GM21576 (cell line): ENCODE data around the gene SLC12A9.

Experiments
- ATAC-seq: cut with Tn5 transposase; IDR thresholded peaks from one replicate; pipeline ENCODE4 v1.9.1; 2021; ENCODE audit warnings: mild to moderate bottlenecking, moderate library complexity; ENCODE audit not compliant: unreplicated experiment

Gene SLC12A9

DNA sequence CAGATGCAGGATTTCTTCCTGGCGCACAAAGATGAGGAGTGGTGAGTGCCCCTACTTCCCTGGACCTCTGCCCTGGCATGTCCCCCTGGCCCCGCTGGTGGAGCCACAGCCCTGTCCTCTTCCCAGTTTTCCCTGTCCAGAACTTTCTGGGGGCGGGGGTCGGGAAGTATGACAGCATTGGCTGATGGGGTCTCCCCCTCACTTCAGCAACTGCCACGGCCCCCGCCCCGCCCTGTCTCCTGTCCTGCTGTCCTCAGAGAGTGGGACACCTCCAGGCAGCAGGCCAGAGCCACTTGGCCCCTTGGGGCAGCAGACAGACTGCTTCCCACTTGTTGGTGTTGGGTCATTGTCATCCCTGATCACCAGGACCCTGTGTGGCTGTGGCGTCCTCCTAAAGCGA is 29.7 kb downstream of the SLC12A9 start:
- ATAC-seq, result no peak

DNA sequence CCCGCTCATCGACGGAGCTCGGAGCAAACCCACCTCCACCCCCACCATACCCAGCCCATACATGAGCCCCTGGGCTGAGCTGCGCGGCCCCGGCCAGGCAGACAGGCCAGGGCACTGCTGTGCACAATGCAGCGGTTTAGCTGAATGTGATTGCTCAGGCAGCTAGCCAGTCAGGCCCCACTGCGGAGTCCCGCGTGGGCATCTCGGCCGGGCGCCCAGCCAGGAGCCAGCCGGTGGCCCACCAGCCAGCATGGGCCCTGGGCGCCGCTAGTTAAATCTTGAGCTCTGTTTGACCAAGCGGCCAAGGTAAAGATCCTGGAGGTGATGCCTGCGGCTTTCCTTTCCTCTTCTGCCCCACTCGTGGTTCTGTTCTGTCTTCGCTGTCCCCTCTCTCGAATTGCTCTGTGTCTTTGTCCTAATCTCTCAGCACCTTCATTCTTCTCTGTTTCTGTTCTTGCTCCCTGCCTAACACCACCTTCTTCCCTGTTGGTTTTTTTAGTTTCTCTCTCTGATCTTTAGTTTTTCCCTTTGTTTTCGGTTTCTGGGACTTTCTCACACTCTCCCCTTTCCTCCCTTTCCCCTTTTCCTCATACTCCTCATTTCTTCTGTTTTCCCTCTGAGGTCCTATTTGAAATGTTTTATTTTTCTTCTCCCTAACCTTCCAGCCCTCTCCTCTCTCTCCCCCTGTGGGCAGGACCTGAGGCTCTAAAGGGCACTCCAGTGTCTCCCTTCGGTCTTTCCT is 30.4 kb downstream of the SLC12A9 start:
- no peak for ATAC-seq

DNA sequence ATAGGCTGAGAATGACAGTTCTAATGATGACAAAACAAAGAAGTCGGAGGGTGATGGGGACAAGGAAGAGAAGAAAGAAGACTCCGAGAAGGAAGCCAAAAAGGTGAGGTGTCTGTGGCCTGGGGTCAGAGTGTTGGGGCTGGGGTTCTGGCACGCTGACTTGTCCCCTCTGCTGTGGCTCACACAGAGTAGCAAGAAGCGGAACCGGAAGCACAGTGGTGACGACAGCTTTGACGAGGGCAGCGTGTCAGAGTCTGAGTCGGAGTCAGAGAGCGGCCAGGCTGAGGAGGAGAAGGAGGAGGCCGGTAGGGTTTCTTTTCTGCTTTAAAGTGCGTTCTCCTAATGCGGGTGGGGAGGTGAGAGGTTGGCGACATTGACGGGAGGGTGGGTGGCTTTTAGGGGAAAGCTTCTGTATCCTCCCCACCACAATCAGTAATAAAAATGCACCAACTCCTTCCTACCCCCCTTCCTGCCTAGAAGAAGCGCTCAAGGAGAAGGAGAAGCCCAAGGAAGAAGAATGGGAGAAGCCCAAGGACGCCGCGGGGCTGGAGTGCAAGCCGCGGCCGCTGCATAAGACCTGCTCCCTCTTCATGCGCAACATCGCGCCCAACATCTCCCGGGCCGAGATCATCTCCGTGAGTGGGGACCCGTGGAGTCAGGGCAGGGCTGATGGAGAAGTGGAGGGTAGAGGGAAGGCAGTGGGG is 32.4 kb downstream of the SLC12A9 start:
- ATAC-seq, result no peak

DNA sequence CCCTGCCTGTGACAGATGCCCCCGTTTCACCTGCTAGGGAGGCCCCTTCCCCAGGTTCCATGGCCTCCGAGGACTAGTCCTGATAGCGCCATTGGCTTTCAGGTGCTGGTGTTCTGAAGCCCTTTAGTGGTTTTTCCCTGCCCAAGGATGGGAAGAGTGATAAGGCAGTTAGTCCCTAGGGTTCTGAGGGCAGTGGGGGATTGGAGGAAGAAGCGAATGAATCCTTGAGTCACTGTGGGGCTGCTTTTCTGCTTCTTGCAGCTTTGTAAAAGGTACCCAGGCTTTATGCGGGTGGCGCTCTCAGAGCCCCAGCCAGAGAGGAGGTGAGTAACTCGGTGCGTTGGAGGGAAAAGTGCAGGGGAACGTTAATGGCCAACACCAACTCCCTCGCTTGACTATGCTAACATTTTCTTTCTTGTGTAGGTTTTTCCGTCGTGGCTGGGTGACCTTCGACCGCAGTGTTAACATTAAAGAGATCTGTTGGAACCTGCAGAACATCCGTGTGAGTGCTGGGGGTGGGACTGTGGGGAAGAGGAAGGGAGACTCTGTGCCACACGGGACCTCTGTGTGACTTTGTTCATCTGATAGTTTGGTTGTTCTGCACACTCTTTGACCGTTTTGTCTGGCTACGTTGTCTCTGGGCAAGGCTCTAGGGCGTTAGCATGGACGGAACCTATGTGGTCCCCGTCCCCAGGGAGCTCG is 33.1 kb downstream of the SLC12A9 start:
- no peak for ATAC-seq

DNA sequence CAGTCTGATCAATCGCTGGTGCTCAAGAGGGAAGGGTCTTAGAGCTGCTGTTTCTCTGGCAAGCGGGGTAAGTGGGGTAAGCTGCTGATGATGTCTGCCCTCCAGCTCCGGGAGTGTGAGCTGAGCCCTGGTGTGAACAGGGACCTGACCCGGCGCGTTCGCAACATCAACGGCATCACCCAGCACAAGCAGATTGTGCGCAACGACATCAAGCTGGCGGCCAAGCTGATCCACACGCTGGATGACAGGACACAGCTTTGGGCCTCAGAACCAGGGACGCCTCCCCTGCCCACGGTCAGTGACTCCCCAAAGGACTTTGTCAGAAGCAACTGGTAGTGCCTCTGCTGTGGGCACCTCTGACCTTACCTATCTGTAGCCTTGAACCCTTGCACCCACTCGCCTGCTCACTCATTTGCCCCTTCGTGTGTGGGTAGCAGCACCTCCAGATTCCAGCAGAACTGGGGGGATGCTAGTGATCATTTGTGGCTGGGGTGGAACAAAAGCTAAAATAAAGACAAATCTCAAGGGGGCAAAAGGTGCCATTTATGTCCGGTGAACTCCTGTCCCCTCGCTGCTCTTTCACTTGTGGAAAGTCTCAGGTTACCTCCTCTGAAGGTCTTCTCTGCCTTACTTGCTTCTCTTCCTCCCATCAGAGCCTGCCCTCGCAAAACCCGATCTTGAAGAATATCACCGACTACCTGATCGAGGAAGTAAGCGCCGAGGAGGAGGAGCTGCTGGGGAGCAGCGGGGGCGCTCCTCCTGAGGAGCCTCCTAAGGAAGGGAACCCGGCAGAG is 33.8 kb downstream of the SLC12A9 start:
- ATAC-seq, result no peak

DNA sequence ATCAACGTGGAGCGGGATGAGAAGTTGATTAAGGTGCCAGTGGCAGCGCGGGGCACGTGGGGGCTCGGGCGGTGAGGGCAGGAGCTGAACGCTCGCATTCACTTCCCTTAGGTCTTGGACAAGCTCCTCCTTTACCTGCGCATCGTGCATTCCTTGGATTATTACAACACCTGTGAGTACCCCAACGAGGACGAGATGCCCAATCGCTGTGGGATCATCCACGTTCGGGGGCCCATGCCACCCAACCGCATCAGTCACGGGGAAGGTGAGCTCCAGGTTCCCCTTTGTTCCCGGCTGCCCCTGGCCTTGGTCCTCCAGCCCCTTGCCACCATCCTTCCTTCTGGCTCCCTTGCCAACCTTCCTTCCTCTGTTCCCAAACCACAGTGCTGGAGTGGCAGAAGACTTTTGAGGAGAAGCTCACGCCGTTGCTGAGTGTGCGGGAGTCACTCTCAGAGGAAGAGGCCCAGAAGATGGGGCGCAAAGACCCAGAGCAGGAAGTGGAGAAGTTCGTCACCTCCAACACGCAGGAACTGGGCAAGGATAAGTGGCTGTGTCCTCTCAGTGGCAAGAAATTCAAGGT is 34.5 kb downstream of the SLC12A9 start:
- ATAC-seq, result no peak

DNA sequence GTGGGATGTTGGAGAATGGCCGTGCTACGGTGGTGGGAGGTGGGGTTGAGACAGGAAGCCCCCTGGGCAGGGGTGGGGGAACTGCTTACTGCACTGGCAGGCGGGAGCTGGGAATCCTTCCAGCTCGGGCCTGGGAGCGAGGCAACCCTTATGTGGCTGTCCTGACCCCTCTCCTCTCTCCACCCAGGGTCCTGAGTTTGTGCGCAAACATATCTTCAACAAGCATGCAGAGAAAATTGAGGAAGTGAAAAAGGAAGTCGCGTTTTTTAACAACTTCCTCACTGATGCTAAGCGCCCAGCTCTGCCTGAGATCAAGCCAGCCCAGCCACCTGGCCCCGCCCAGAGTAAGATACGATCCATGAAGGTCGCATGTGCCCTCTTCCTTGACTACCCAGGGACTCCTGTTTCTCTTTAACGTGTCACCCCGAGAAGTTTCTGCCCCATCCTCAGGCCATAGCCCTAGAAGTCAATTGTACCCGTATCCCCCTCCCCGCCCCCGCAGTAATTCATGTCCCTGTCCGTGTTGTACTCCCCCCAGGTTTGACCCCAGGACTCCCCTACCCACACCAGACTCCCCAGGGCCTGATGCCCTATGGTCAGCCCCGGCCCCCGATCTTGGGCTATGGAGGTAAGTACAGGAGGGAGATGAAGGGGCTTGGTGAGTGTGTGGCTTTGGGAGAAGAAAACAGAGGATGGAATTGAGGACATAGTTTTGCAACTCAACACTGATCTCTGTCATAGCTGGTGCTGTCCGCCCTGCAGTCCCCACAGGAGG is 35.2 kb downstream of the SLC12A9 start:
- peak; percentile 51 for ATAC-seq

DNA sequence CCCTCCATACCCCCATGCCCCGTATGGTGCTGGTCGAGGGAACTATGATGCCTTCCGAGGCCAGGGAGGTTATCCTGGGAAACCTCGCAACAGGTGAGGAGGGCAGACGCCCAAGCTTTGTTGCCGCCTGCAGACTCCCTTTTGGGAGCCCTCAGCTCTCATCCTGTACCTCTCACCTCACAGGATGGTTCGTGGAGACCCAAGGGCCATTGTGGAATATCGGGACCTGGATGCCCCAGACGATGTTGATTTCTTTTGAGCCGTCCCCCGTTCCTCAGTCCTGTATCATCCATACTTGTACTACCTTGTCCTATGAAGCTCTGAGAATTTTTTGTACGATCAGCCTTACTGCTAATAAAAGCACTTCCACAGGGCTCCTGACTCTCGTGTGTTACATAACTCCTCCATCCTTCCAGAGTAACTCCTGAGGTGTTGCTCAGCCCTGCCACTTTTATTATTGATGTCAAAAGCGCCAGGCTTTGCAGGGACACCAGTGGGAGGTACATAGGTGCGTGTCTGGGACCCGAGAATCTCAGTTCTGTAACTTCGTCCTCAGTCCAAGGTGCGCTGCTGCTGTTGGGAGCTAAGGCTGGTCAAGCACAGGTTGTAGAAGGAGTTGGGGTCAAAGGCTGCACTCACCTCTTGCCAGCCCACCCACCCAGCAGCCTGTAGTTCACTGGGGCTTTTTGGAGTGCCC is 35.9 kb downstream of the SLC12A9 start:
- no peak for ATAC-seq

DNA sequence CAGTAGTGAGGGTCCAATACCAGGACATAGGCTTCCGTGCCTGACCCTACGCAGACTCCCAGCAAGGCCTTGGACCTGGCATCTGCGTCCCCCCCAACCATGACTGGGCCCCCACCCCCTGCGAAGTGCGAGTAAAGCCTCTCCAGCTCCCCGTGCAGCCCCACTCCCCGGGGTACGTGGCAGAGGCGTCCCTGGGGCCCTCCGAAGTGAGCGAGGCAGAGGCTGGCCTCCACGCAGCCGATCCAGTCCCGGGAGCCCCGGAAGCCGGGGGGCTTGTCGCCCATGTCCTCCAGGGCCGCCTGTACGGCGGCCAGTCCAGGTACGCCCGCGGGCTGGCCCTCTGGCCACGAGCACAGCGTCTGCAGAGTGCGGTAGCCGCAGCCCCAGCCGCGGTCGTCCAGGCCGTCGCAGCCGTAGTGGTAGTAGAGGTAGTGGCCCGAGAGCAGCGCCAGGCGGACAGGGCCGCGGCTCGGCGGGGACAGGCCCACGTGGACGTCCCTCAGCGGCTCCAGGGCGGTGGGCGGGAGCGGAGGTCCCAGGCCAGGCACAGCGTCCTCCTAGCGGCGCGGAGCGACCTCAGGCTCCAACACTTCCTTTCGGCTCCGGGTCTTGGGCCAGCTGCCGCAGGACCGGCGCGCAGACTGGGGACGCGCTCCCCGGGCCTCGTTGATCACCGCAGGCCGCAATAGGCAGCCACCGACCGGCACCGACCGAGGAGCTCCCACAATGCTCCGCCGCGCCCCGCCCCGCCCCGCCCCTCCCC is 36.7 kb downstream of the SLC12A9 start, which contains the start of gene UFSP1:
TSS of gene UFSP1 (minus strand) at position 728 of the 763 bp plus-strand sequence. CDS start at position 284, 444 bp downstream.
- ATAC-seq, result peak; percentile 16

DNA sequence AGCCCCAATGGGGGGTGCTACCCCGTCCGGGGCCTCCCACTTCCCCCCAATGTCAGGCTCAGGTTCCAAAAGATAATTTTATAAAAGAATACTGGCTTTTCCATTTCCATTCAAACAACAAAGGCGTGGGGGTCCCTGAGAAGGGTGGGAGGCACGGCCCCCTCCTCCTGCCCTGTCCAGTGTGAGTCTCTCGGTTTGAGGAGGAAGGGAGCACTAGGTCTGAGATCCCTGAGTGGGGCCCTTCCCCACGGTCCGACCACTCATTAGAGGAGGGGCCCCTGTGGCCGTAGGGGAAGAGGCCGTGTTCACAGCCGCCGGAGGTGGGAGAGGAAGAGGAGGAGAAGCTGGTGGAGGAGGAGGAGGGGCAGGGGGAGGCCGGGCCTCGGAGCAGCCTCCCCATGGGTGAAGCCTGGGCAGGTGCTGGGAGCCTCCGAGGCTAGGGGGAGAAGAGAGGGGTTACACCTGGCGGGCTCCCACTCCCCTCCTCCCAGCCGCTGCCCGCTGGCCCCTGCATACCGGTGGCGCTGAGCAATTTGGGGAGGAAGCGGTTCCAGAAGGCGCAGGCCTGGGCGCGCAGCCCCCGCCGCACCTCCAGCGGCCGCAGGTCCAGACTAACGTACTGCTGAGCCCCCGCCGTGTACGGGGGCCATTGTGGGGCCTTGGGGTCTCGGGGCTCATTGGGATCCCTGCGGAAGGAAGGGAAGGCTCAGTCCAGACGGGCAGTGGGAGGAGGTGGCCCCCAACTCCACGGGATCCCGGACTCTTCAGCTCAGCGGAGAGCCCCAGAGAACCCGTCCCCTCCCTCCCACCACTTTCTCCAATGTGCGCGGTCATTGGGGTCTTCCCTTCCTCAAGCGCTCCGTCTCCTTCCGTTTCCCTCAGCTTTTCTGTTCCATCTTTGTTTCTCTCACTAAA is 38.4 kb downstream of the SLC12A9 start:
- no peak for ATAC-seq

DNA sequence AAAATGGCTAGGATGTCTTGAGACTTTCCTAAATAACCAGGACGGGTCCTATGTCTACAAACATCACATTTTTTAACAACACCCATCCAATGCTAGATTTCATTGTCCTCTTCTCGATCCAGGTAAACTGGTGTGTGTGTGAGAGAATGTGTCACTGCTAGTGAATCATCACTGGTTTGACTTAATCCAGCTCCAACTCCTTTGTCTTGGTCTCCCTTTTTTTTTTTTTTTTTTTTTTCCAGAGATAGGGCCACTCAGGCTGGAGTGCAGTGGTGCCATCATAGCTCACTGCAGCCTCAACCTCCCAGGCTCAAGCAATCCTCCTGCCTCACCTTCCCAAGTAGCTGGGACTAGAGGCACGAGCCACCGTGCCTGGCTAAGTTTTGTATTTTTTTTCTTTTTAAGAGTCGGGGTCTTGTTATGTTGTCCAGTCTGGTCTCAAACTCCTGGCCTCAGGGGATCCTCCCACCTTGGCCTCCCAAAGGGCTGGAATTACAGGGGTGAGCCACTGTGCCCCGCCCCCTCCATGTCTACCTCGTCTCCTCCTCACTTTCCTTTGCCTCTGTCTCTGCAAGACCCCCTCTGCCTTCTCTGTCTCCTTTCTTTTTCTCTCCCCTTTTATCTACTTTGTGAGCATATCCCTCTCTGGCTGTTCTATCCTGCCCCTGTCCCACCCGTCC is 39.2 kb downstream of the SLC12A9 start:
- ATAC-seq, result no peak

DNA sequence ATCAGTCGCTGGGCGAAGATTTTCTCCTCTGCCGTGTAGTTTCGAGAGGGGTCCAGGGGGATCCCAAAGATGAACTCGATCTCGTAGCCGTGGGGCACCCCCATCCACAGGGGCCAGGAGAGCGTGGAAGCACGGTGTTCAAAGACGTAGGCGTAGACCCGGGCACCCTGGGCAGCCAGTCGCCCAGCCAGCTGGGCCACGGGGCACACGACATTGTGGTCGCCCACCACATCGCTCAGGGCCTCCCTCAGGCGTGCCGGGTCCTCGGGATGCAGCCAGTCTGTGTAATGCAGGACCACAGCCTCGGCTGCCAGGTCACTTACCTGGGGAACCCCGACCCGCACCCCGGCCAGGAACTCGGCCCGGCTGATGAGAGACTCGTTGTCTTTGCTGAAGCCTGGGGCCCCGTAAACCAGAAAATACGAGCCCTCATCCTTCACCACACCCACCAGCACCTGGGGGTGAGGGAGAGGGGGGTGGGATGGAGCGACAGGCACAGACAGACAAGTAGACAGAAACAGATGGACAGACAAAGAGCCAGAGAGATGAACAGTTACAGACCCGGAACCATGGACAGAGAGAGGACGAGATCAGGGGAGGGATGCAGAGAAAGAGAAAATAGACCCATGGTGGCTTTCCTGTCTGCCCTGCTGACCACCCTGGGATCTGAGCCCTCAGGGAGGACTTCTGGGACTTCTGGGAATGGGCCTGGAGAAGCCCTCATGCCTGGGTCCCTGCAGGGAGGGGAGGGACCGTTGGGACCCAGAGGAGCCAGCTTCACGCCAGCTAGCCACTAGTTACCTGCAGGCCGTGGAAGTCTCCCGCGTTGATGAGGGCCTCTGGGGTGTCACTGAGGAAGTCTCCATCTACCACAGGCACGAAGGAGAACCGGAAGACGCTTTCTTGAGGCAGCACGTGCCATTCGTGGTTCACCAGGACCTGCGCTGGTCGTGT is 40.1 kb downstream of the SLC12A9 start:
- no peak for ATAC-seq

DNA sequence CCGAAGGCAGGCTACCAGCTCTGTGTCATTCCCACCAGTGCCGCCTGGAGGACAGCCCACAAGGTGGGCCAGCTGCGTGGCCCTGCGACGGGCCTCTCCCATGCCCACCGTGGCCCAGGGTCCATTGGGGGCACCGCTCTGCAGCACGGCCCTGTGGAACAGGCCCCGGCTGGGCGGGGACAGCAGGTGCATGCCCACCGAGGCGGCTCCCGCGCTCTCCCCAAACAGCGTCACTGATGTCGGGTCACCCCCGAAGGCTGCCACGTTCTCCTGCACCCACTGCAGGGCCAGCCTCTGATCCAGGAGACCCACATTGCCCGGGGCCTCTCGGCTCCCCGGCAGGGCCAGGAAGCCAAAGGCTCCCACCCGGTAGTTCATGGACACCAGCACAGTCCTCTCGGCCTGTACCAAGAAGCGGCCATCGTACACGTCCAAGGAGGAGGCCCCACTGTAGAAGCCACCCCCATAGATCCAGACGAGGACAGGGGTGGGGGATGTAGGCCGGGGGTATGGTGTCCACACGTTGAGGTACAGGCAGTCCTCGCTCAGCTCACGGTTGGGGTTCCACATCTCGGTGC is 40.9 kb downstream of the SLC12A9 start:
- ATAC-seq, result no peak

DNA sequence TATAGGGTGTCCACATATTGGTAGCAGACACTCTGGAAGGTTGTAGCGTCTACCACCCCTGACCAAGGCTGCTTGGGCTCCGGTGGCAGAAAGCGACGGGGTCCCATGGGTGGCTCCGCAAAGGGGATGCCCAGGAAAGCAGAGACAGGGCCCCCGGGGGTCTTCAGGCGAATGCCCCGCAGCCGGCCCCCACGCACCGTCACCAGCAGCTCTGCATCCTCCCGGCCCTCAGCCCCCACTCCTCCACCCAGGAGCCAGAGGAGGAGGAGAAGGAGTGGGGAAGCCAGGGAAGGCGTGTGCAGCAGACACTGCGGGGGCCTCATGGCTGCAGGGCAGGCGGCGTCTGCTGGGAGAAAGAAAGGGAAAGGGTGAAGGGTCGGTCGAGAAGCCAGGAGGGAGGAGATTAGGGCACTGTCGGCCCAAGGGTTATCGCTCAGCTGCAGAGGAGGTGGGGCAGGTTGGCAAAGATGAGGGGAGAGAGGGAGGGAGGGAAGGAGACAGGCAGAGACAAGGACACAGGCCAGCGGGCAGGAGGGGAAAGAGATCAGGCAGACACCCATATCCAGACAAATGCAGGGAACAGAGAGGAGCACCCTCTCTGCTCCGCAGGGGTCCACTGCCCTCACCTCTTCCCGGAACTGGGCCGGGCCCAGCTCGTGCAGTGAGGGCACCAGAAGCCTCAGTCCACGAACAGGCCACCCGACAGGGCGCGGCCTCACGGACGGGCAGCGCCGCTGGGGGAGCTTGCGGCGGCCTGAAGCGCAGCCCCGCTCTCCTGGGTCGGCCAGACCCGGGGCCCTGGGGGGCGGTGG is 41.6 kb downstream of the SLC12A9 start:
- ATAC-seq, result no peak
